HCT116 (cell line): ENCODE measurements around the gene SEMA6D. TPM values are rescaled to one million over a fixed set of nuclear protein-coding genes. Genes with fewer than 3 reads are reported as not detected.
"Not testable (repeated sequence)": the region's sequence is repeated elsewhere in the genome, so short reads cannot be mapped to it uniquely, and the experiment has no call there.

Experiments used
- ATAC-seq: fragments of 200-7000 bp; cut with Tn5 transposase; 2 replicates; pipeline ENCODE4 v1.9.1; 2020; ENCODE audit warnings: mild to moderate bottlenecking, moderate library complexity
- BruUV-seq: library from RNA; stranded (reverse); fragments of 400-500 nt; replicated peaks from 2 replicates; lab custom pipeline; 2021; lab: Mats Ljungman, UMichigan
- CTCF ChIA-PET: fragments of 300-600 bp; sonication (Branson Sonifier 250); formaldehyde crosslinking; loops from one replicate; lab custom pipeline; 2021; ENCODE audit warnings: antibody characterized with exemption; lab: Charles Lee
- POLR2A ChIA-PET: fragments of 300-600, 350-600 bp; sonication (Branson Sonifier 250); formaldehyde crosslinking; loops from one replicate; lab custom pipeline; 2021; ENCODE audit warnings: antibody characterized with exemption; lab: Charles Lee
- RAD21 ChIA-PET, 2 experiments: fragments of 300-600 bp; sonication (Branson Sonifier 250); formaldehyde crosslinking; loops; one replicate each; lab custom pipeline; 2023; ENCODE audit warnings: low total read pairs in 2 of 2; ENCODE audit not compliant: uncharacterized antibody in 2 of 2, unreplicated experiment in 2 of 2, low non-redundant PET in 1 of 2; lab: Charles Lee
- DNase-seq: peaks from one replicate; pipeline ENCODE4 v3.0.0-alpha.2; 2010; ENCODE audit warnings: low read depth, low spot score
- H2AFZ ChIP-seq: fragments of 200-600 bp; shearing (Covaris generic), sonication (generic); 2 replicates; pipeline ENCODE4 v1.6.1; 2017; ENCODE audit warnings: low read depth, mixed run types, mixed read lengths, antibody characterized with exemption, low read length; ENCODE audit not compliant: poor library complexity, severe bottlenecking
- H3K27ac ChIP-seq: 2 replicates; pipeline ENCODE4 v1.5.1; 2012; ENCODE audit warnings: low read depth, low read length
- H3K27me3 ChIP-seq: fragments of 200-600 bp; sonication (generic); 2 replicates; pipeline ENCODE4 v1.6.1; 2016; ENCODE audit warnings: mixed run types, low read length, mixed read lengths; ENCODE audit not compliant: insufficient read depth
- H3K36me3 ChIP-seq, 2 experiments: fragments of 200-500 bp in 1 of 2; fragments of 200-600 bp in 1 of 2; sonication (Bioruptor generic) in 1 of 2; sonication (generic) in 1 of 2; 2 replicates each; pipeline versions ENCODE4 v1.5.1 to v1.6.1; 2014 to 2016; ENCODE audit warnings: low read length in 2 of 2, inconsistent platforms in 1 of 2, mixed read lengths in 1 of 2, mixed run types in 1 of 2; ENCODE audit not compliant: insufficient read depth in 2 of 2, control insufficient read depth in 1 of 2
- H3K4me1 ChIP-seq, 2 experiments: fragments of 200-600 bp in 1 of 2; sonication (generic) in 1 of 2; 2 replicates each; pipeline versions ENCODE4 v1.5.1 to v1.6.1; 2012 to 2017; ENCODE audit warnings: low read length in 2 of 2, inconsistent platforms in 1 of 2, mild to moderate bottlenecking in 1 of 2, mixed read lengths in 1 of 2, mixed run types in 1 of 2, moderate library complexity in 1 of 2; ENCODE audit not compliant: insufficient read depth in 2 of 2, control insufficient read depth in 1 of 2
- H3K4me2 ChIP-seq: fragments of 200-600 bp; sonication (generic); 2 replicates; pipeline ENCODE4 v1.6.1; 2017; ENCODE audit warnings: mixed run types, low read length, mixed read lengths
- H3K4me3 ChIP-seq, 2 experiments: fragments of 200-600 bp in 1 of 2; sonication (generic) in 1 of 2; replicated peaks in 1 of 2; 2 replicates each; pipeline ENCODE4 v1.5.1; 2011 to 2016; ENCODE audit warnings: low read length in 2 of 2, control low read depth in 1 of 2, low read depth in 1 of 2, mild to moderate bottlenecking in 1 of 2, mixed read lengths in 1 of 2, mixed run types in 1 of 2
- H3K79me2 ChIP-seq: fragments of 200-600 bp; sonication (generic); 2 replicates; pipeline ENCODE4 v1.6.1; 2017; ENCODE audit warnings: mild to moderate bottlenecking, mixed run types, low read length, moderate library complexity, mixed read lengths; ENCODE audit not compliant: insufficient read depth
- H3K9ac ChIP-seq: fragments of 200-600 bp; sonication (generic); 2 replicates; pipeline ENCODE4 v1.6.1; 2016; ENCODE audit warnings: low read length, mixed read lengths
- H3K9me2 ChIP-seq: fragments of 200-600 bp; sonication (generic), shearing (Covaris generic); 2 replicates; pipeline ENCODE4 v1.6.1; 2017; ENCODE audit warnings: mixed run types, mild to moderate bottlenecking, moderate library complexity; ENCODE audit not compliant: insufficient read depth
- H3K9me3 ChIP-seq, 2 experiments: fragments of 200-500 bp in 1 of 2; fragments of 200-600 bp in 1 of 2; sonication (Bioruptor generic) in 1 of 2; sonication (generic) in 1 of 2; 2 replicates each; pipeline ENCODE4 v1.6.1; 2014 to 2017; ENCODE audit warnings: low read length in 2 of 2, mixed read lengths in 2 of 2, inconsistent platforms in 1 of 2, low read depth in 1 of 2, mild to moderate bottlenecking in 1 of 2, mixed run types in 1 of 2, moderate library complexity in 1 of 2; ENCODE audit not compliant: control insufficient read depth in 1 of 2, insufficient read depth in 1 of 2
- H4K20me1 ChIP-seq: fragments of 200-600 bp; sonication (generic), shearing (Covaris generic); 2 replicates; pipeline ENCODE4 v1.6.1; 2017; ENCODE audit warnings: mixed run types, mild to moderate bottlenecking, moderate library complexity; ENCODE audit not compliant: insufficient read depth
- ATF3 ChIP-seq: IDR thresholded peaks from 2 replicates; pipeline ENCODE4 v1.6.1; 2012
- CBX3 ChIP-seq: IDR thresholded peaks from 2 replicates; pipeline ENCODE4 v1.6.1; 2012; ENCODE audit warnings: low read depth
- CEBPB ChIP-seq: IDR thresholded peaks from 2 replicates; pipeline ENCODE4 v1.6.1; 2012; ENCODE audit warnings: low read depth
- CTCF ChIP-seq, 3 experiments: fragments of 200-600 bp in 1 of 3; sonication (generic) in 1 of 3; IDR thresholded peaks in 2 of 3; conservative IDR thresholded peaks in 1 of 3; 2 replicates each; pipeline ENCODE4 v1.5.1; 2012 to 2017; ENCODE audit warnings: low read depth in 2 of 3, low read length in 2 of 3, antibody characterized with exemption in 1 of 3, borderline replicate concordance in 1 of 3, control low read depth in 1 of 3, mild to moderate bottlenecking in 1 of 3, mixed read lengths in 1 of 3, mixed run types in 1 of 3, moderate library complexity in 1 of 3; ENCODE audit not compliant: insufficient read depth in 1 of 3
- ELF1 ChIP-seq: IDR thresholded peaks from 2 replicates; pipeline ENCODE4 v1.6.1; 2012; ENCODE audit warnings: low read depth, borderline replicate concordance
- EZH2 ChIP-seq: fragments of 200-600 bp; sonication (generic); IDR thresholded peaks from 2 replicates; pipeline ENCODE4 v1.6.1; 2017; ENCODE audit warnings: antibody characterized with exemption, mixed run types
- EZH2phosphoT487 ChIP-seq: fragments of 200-600 bp; IDR thresholded peaks from 2 replicates; pipeline ENCODE4 v1.6.1; 2018; ENCODE audit warnings: antibody characterized with exemption, borderline replicate concordance
- FOSL1 ChIP-seq: IDR thresholded peaks from 2 replicates; pipeline ENCODE4 v1.6.1; 2012; ENCODE audit warnings: low read depth
- JUND ChIP-seq: IDR thresholded peaks from 2 replicates; pipeline ENCODE4 v1.6.1; 2012
- MAX ChIP-seq: IDR thresholded peaks from 2 replicates; pipeline ENCODE4 v1.6.1; 2012
- POLR2A ChIP-seq: IDR thresholded peaks from 2 replicates; pipeline ENCODE4 v1.7.0; 2011; ENCODE audit warnings: borderline replicate concordance; ENCODE audit not compliant: insufficient read depth, insufficient read length; ENCODE audit errors: extremely low read depth
- POLR2AphosphoS5 ChIP-seq: IDR thresholded peaks from 2 replicates; pipeline ENCODE4 v1.6.1; 2011; ENCODE audit warnings: mild to moderate bottlenecking, low read depth, low read length, moderate library complexity
- RAD21 ChIP-seq: IDR thresholded peaks from 2 replicates; pipeline ENCODE4 v1.6.1; 2012; ENCODE audit warnings: low read depth, mild to moderate bottlenecking
- SIN3A ChIP-seq: IDR thresholded peaks from 2 replicates; pipeline ENCODE4 v1.6.1; 2012; ENCODE audit warnings: low read depth
- SP1 ChIP-seq: IDR thresholded peaks from 2 replicates; pipeline ENCODE4 v1.6.1; 2012; ENCODE audit warnings: low read depth
- SRF ChIP-seq: IDR thresholded peaks from 2 replicates; pipeline ENCODE4 v1.6.1; 2012; ENCODE audit warnings: low read depth
- YY1 ChIP-seq: IDR thresholded peaks from 2 replicates; pipeline ENCODE4 v1.6.1; 2011; ENCODE audit warnings: low read length, low read depth, moderate library complexity, mild to moderate bottlenecking; ENCODE audit not compliant: insufficient replicate concordance; ENCODE audit errors: extremely low read depth
- ZBTB33 ChIP-seq: IDR thresholded peaks from 2 replicates; pipeline ENCODE4 v1.6.1; 2011; ENCODE audit warnings: mild to moderate bottlenecking, low read length, moderate library complexity; ENCODE audit not compliant: insufficient replicate concordance; ENCODE audit errors: extremely low read depth
- ZFX ChIP-seq: fragments of 450-650 bp; IDR thresholded peaks from 2 replicates; pipeline ENCODE4 v1.6.1; 2017
- intact Hi-C: fragments of 100-400 bp; cut with micrococcal nuclease; formaldehyde crosslinking; loops from 2 replicates; pipeline ENCODE4 v1.10.0; 2022
- total RNA-seq: library from RNA; stranded (reverse); gene quantifications from one replicate; pipeline ENCODE4 v1.2.1, GENCODE V29; 2021; ENCODE audit not compliant: unreplicated experiment

The SEMA6D gene
- total RNA-seq, 1 experiment from 2014 or later, result 0.02 TPM

GRCh38 chr15:47737477-47737876 is 20.2 kb downstream of the SEMA6D start:
- ChIA-PET RAD21 (no interaction called here), CTCF (no interaction called here), POLR2A (no interaction called here)
- intact Hi-C loops, result no loop called here
- Histone ChIP-seq H3K9me3 (peaks cover 4 to 24% of the 10 kb centered on the region in 2 experiments; a peak in 2 of 4 replicates), H3K9ac (no peak overlapping the region), H3K9me2 (no peaks in the 10 kb centered on the region), H3K4me2 (no peak overlapping the region), H3K27me3 (no peaks in the 10 kb centered on the region), H3K79me2 (no peaks in the 10 kb centered on the region), H3K36me3 (no peaks in the 10 kb centered on the region), H4K20me1 (no peaks in the 10 kb centered on the region), H2AFZ (no peak overlapping the region), H3K4me3 (no peak overlapping the region), H3K27ac (no peak overlapping the region), H3K4me1 (no peaks in the 10 kb centered on the region)
- no peak for DNase-seq
- TF ChIP-seq CEBPB, result no peak
- TF ChIP-seq SP1, result no peak
- no peak for TF ChIP-seq YY1
- TF ChIP-seq ELF1, result no peak
- no peak for TF ChIP-seq EZH2phosphoT487
- no peak for TF ChIP-seq SIN3A
- TF ChIP-seq CBX3, result no peak
- TF ChIP-seq RAD21, result no peak
- no peak for TF ChIP-seq JUND
- no peak for TF ChIP-seq ATF3
- TF ChIP-seq MAX, result no peak
- no peak for TF ChIP-seq CTCF (IDR thresholded peaks at IDR 0.05 in 2 of 3, conservative IDR thresholded peaks at IDR 0.05 in 1 of 3; ENCODE audit: borderline replicate concordance in 1 of 3, insufficient read depth in 1 of 3, low read depth in 2 of 3, low read length in 2 of 3)
- no peak for TF ChIP-seq ZFX
- TF ChIP-seq POLR2A, result no peak
- TF ChIP-seq FOSL1, result no peak
- no peak for TF ChIP-seq EZH2
- TF ChIP-seq SRF, result no peak
- no peak for TF ChIP-seq POLR2AphosphoS5
- no peak for TF ChIP-seq ZBTB33
- no peak for ATAC-seq
- no TSS peak for BruUV-seq

- H3K79me2 ChIP-seq, intact Hi-C loops, H3K4me2 ChIP-seq, DNase-seq, POLR2A ChIA-PET, RAD21 ChIA-PET, H3K4me1 ChIP-seq, H3K9ac ChIP-seq, H3K4me3 ChIP-seq, H2AFZ ChIP-seq, ATAC-seq, H3K27me3 ChIP-seq, CTCF ChIA-PET, H3K9me2 ChIP-seq, H3K36me3 ChIP-seq, H3K27ac ChIP-seq, BruUV-seq, H4K20me1 ChIP-seq: not testable (repeated sequence)
- peaks cover 4 to 24% of the 10 kb centered on the region in 2 experiments; a peak in 2 of 4 replicates for H3K9me3 ChIP-seq
These were observed 21.0 kb downstream of the SEMA6D start for GRCh38 chr15:47738144-47738825.
